Colonic mucosa (tissue), 4 donors: Measurements from ENCODE around the gene EXOC4. TPM values are rescaled to one million over a fixed set of nuclear protein-coding genes. Genes with fewer than 3 reads are reported as not detected.

ENCODE experiments used
- DNase-seq: peaks from one replicate; pipeline ENCODE4 v3.0.0-alpha.2; 2020
- H3K27ac ChIP-seq: fragments of 200-600 bp; one replicate; pipeline ENCODE4 v1.8.0; 2021
- H3K27me3 ChIP-seq: fragments of 200-600 bp; one replicate; pipeline ENCODE4 v1.8.0; 2021
- H3K36me3 ChIP-seq: fragments of 200-600 bp; one replicate; pipeline ENCODE4 v1.8.0; 2021
- H3K4me1 ChIP-seq: fragments of 200-600 bp; one replicate; pipeline ENCODE4 v1.8.0; 2021; ENCODE audit warnings: mild to moderate bottlenecking
- H3K4me3 ChIP-seq: fragments of 200-600 bp; one replicate; pipeline ENCODE4 v1.8.0; 2021
- H3K9ac ChIP-seq, 2 donors: one replicate each; pipeline ENCODE4 v1.7.0; 2013; ENCODE audit warnings: control low read depth in 2 of 2, low read depth in 2 of 2, low read length in 2 of 2
- H3K9me3 ChIP-seq: fragments of 200-600 bp; one replicate; pipeline ENCODE4 v1.8.0; 2021
- intact Hi-C: fragments of 100-400 bp; cut with DNase I; formaldehyde crosslinking; loops from one replicate; pipeline ENCODE4 v1.14.1; 2022
- total RNA-seq, 2 donors: library from RNA; stranded (reverse); fragmentation: NEBNext Ultra II Directional in 1 of 2; extraction: Animal tissue kit (Norgen Biotek cat#: 25700) in 1 of 2; gene quantifications; one replicate each; pipeline ENCODE4 v1.2.1, GENCODE V29; 2021
- TF ChIP-seq, protein P1 (sequence below): fragments of 200-600 bp; IDR thresholded peaks from one replicate; pipeline ENCODE4 v1.8.0; 2022; ENCODE audit warnings: antibody characterized with exemption, mild to moderate bottlenecking
- donor health status: healthy.
- donor health status: DM: no; HTN: no; CAD: no.
- donor health status: DM: no; HTN: no; CAD: no.

The EXOC4 gene
- total RNA-seq, 2 donors from 2014 or later, result 61.1 to 73.3 TPM

DNA sequence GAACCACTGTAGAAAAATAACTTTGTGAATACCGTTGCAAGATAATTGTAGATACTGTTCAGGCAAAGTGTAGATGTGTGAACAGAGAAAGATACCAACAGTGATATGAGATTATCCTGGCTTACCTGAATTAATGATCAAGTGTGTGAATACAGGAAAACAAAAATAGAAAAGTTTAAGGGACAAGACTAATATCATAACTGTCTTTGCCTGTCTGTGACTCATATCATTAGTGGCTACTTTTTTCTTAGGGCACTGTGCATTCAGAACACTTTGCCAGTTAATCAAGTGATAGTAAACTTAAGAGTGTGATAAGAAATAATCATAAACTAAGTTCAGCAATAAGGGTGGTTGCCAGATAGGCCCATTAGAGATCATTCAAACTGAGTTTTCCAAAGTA is 551.2 kb downstream of the EXOC4 start:
- intact Hi-C loops, result no loop called here
- Histone ChIP-seq H3K4me1 (no peaks in the 10 kb centered on the region), H3K27me3 (no peaks in the 10 kb centered on the region), H3K27ac (no peak overlapping the region), H3K9ac (no peak overlapping the region), H3K9me3 (no peaks in the 10 kb centered on the region), H3K4me3 (no peak overlapping the region), H3K36me3 (no peaks in the 10 kb centered on the region)
- no peak for DNase-seq
- TF ChIP-seq, protein P1, sequence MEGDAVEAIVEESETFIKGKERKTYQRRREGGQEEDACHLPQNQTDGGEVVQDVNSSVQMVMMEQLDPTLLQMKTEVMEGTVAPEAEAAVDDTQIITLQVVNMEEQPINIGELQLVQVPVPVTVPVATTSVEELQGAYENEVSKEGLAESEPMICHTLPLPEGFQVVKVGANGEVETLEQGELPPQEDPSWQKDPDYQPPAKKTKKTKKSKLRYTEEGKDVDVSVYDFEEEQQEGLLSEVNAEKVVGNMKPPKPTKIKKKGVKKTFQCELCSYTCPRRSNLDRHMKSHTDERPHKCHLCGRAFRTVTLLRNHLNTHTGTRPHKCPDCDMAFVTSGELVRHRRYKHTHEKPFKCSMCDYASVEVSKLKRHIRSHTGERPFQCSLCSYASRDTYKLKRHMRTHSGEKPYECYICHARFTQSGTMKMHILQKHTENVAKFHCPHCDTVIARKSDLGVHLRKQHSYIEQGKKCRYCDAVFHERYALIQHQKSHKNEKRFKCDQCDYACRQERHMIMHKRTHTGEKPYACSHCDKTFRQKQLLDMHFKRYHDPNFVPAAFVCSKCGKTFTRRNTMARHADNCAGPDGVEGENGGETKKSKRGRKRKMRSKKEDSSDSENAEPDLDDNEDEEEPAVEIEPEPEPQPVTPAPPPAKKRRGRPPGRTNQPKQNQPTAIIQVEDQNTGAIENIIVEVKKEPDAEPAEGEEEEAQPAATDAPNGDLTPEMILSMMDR, result no peak

DNA sequence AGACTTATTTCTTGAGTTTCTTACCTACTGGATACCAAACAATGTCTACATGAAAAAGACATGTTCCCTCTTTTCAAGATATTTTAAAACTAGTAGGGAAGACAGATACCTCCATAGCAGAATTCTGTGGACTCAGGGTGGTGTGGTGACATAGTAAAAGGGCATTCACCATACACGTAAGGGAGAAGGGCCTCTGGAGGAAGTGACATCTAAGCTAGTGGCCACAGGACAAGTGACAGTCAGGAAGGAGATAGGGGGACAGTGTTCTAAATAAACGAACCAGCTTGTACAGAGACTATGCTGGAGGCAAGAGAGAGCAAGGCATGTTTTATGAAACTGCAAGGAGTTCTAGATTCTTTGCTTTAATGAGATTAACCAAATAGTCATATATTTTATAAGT is 552.5 kb downstream of the EXOC4 start:
- Histone ChIP-seq H3K27me3 (no peaks in the 10 kb centered on the region), H3K36me3 (no peaks in the 10 kb centered on the region), H3K9me3 (no peaks in the 10 kb centered on the region), H3K9ac (no peak overlapping the region), H3K27ac (no peak overlapping the region), H3K4me3 (no peak overlapping the region), H3K4me1 (no peaks in the 10 kb centered on the region)
- TF ChIP-seq, protein P1, result no peak
- DNase-seq, result no peak
- intact Hi-C loops, result no loop called here

DNA sequence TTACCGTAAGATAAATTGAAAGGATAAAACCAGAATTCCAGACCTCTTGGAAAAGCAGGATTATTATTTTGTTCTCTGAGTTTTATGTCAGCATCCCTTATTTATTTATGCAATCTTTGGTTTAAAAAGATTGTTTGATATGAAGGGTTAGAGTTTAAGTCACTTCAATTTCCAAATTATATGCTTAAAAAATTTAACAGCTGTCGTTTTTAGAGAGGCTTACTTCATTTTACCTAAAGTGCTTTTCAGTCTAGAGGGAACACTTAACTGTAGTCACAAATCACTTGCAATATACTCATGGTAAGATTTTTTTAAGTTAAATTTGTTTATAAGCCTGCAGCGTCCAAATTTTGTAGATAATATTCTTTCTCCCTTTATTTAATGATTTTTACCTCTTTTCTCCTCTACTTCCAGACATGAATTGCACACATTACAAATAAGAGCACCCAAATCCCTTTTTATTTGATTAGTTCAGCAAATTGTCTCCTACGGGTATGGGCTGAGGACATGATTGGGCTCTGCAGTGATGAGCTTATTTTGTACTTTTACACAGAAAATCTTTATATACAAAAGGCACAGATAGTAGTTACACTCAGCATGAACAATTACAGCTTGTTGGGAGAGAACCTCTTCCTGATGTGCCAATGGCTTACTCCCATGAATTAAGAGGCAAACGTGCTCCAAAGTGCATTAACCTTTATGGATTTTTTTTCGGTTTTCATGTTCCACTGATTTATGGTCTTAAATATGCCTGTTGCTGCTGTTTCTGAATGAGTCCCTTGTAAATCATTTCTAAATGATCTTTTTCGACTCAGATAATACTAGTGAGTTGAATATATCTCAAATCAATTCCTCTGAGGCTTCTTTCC is 555.0 kb downstream of the EXOC4 start:
- intact Hi-C loops, result no loop called here
- no peaks in the 10 kb centered on the region for H3K27me3 ChIP-seq
- H3K9ac ChIP-seq, result no peak overlapping the region
- no peak overlapping the region for H3K4me3 ChIP-seq
- no peak for DNase-seq
- H3K9me3 ChIP-seq, result no peaks in the 10 kb centered on the region
- no peak overlapping the region for H3K27ac ChIP-seq
- H3K4me1 ChIP-seq, result no peaks in the 10 kb centered on the region
- TF ChIP-seq, protein P1, result no peak
- H3K36me3 ChIP-seq, result no peaks in the 10 kb centered on the region

DNA sequence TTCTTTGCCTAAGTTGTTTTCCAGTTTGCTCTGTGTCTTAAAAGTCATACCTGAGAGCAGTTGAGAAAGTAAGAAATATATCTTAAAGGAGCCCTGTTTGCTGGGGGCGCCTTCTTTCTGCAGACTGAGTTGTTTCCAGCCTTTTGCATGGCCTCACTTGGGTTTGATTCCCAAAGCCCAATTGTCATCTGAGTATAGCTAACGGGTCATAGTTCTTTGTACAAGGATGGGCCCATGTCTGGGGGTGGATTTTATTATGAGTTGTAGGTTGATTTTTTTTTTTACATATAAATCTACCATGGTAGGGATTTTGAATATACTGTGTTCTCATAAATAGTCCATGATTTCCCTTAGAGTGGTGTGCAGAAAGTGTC is 555.6 kb downstream of the EXOC4 start:
- Histone ChIP-seq H3K4me1 (no peaks in the 10 kb centered on the region), H3K9ac (no peak overlapping the region), H3K36me3 (no peaks in the 10 kb centered on the region), H3K27me3 (no peaks in the 10 kb centered on the region), H3K9me3 (no peaks in the 10 kb centered on the region), H3K4me3 (no peak overlapping the region), H3K27ac (no peak overlapping the region)
- TF ChIP-seq, protein P1, result no peak
- no peak for DNase-seq
- intact Hi-C loops, result no loop called here

DNA sequence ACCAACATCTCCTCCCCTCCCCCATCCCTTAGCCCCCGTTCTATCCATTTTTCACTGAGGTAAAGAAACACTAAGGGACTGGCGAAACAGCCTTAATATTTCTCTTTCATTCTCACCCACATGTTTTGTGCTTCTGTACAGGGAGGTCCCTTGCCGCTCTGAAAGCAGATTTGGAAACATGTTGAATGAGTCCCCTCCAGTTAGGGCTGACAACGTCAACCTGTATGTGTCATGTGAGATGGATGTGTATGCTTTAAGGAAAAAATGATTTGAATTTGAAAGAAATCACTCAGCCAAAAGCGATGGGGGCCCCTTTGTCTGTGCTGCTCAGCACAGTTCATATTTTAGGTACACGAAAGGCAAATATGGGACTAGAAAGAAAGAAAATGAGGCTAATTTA is 560.0 kb downstream of the EXOC4 start:
- Histone ChIP-seq H3K27me3 (no peaks in the 10 kb centered on the region), H3K4me3 (no peak overlapping the region), H3K9me3 (no peaks in the 10 kb centered on the region), H3K9ac (no peak overlapping the region), H3K4me1 (no peaks in the 10 kb centered on the region), H3K27ac (no peak overlapping the region), H3K36me3 (no peaks in the 10 kb centered on the region)
- intact Hi-C loops, result no loop called here
- DNase-seq, result no peak
- TF ChIP-seq, protein P1, result no peak
